Bronchial epithelial cell (primary cell): ENCODE measurements around the gene CHMP2B. TPM values are rescaled to one million over a fixed set of nuclear protein-coding genes. Genes with fewer than 3 reads are reported as not detected.
A peak's percentile ranks its signal among the peaks of the same experiment; 100 is the strongest.

Source experiments
- DNase-seq: peaks from one replicate; pipeline ENCODE4 v3.0.0-alpha.2; 2010; ENCODE audit warnings: low read depth
- FAIRE-seq: peaks from 2 replicates; lab custom pipeline; 2011; peaks lifted over from hg19 to GRCh38; lab: Jason Lieb, UNC
- H3K27me3 ChIP-seq: 2 replicates; pipeline ENCODE4 v1.5.1; 2011; ENCODE audit warnings: low read length; ENCODE audit not compliant: control insufficient read depth, insufficient read depth
- H3K36me3 ChIP-seq: 2 replicates; pipeline ENCODE4 v1.5.1; 2011; ENCODE audit warnings: low read length; ENCODE audit not compliant: control insufficient read depth, insufficient read depth
- H3K4me3 ChIP-seq: 2 replicates; pipeline ENCODE4 v1.5.1; 2011; ENCODE audit warnings: mild to moderate bottlenecking, low read depth, low read length, control low read depth
- total RNA-seq: library from RNA; depleted of rRNA; stranded (reverse); fragments of >200 nt; gene quantifications from 2 replicates; pipeline ENCODE4 v1.2.1, GENCODE V29; 2014
- TF ChIP-seq, protein P1 (sequence below): IDR thresholded peaks from 2 replicates; pipeline ENCODE4 v1.5.1; 2011; ENCODE audit warnings: mild to moderate bottlenecking, moderate library complexity, low read length, control low read depth, inconsistent platforms; ENCODE audit not compliant: insufficient read depth, severe bottlenecking

CHMP2B gene
- total RNA-seq, 1 donor from 2014 or later: 27.4 TPM

DNA sequence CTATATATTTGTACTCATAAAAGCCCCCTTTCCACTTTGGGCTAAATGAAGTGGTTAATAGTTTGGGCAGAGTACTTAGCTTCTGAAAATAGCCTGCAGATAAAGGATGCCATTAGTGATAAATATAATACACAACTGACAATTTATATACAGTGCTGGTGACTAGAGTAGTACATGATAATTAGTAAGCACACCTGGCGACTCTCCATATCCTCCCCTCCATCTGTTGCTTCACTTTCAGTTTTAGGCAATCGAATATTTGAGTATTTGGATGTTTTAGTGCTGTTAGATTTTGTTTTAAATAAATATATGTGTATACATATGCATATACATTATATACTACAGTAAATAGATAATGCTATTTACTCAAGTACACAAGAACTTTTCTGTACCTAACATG, 35.9 kb upstream of the CHMP2B start:
- Histone ChIP-seq H3K36me3 (no peaks in the 10 kb centered on the region), H3K27me3 (no peaks in the 10 kb centered on the region), H3K4me3 (no peak overlapping the region)
- TF ChIP-seq, protein P1, sequence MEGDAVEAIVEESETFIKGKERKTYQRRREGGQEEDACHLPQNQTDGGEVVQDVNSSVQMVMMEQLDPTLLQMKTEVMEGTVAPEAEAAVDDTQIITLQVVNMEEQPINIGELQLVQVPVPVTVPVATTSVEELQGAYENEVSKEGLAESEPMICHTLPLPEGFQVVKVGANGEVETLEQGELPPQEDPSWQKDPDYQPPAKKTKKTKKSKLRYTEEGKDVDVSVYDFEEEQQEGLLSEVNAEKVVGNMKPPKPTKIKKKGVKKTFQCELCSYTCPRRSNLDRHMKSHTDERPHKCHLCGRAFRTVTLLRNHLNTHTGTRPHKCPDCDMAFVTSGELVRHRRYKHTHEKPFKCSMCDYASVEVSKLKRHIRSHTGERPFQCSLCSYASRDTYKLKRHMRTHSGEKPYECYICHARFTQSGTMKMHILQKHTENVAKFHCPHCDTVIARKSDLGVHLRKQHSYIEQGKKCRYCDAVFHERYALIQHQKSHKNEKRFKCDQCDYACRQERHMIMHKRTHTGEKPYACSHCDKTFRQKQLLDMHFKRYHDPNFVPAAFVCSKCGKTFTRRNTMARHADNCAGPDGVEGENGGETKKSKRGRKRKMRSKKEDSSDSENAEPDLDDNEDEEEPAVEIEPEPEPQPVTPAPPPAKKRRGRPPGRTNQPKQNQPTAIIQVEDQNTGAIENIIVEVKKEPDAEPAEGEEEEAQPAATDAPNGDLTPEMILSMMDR: no peak
- FAIRE-seq (no peak), DNase-seq (no peak)

DNA sequence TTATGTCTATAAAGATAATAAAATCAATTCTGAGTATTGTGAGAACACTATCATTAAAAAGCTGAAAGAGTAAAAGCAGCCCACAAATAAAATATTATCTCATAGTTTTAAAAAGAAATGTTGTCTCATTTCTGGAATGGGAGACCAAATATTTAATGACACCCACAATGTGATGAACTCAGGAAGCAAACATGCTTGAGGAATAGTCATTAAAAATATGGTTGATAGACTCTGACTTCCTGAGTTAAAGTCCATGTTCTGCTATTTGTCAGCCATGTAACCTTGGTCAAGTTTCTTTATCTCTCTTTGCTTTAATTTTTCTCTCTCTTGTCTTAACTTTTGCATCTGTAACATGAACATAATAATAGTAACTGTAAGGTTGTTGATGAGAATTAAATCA, 35.5 kb upstream of the CHMP2B start:
- no peaks in the 10 kb centered on the region for H3K36me3 ChIP-seq
- FAIRE-seq (no peak), DNase-seq (no peak)
- H3K27me3 ChIP-seq: no peaks in the 10 kb centered on the region
- TF ChIP-seq, protein P1: no peak
- no peak overlapping the region for H3K4me3 ChIP-seq

DNA sequence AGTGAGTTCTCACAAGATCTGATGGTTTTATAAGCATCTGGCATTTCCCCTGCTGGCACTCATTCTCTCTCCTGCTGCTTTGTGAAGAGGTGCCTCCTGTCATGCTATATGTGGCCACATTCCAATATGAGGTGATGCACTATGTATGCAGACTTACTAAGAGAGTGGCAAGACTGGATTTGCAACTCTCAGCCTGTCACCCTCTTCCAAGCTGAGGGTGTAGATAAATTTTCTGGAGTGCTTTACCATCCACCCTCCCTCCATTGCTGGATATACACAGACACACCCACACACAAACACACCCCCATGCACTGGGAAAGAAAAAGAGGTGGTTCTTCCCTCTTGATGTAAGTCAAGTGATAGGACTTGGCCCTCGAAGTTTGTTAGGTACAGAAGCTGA, 30.2 kb upstream of the CHMP2B start:
- peak; percentile 87 for DNase-seq
- no peak for FAIRE-seq
- no peak overlapping the region for H3K4me3 ChIP-seq
- TF ChIP-seq, protein P1: no peak
- H3K27me3 ChIP-seq: no peaks in the 10 kb centered on the region
- no peaks in the 10 kb centered on the region for H3K36me3 ChIP-seq

DNA sequence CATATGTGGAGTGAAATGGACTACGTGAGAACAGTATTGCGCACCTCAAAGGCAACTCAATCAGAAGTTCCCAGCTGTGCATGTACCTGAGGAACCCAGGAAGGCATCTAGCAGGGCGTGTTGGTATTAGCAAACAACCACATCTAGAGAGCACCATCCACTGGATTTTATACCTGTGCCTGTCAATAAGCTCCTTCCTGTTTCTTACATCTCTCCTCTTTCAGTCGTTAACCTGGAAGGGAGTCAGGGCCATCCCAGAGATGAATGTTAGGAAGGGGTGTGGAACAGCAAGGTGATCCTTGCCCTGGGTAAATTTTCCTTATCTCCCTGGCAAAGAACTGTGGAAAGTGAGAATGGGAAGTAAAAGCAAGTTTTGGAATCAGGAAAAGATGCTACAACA, 29.6 kb upstream of the CHMP2B start:
- H3K36me3 ChIP-seq: no peaks in the 10 kb centered on the region
- TF ChIP-seq, protein P1: no peak
- no peak overlapping the region for H3K4me3 ChIP-seq
- FAIRE-seq (peak; percentile 72), DNase-seq (no peak)
- no peaks in the 10 kb centered on the region for H3K27me3 ChIP-seq

DNA sequence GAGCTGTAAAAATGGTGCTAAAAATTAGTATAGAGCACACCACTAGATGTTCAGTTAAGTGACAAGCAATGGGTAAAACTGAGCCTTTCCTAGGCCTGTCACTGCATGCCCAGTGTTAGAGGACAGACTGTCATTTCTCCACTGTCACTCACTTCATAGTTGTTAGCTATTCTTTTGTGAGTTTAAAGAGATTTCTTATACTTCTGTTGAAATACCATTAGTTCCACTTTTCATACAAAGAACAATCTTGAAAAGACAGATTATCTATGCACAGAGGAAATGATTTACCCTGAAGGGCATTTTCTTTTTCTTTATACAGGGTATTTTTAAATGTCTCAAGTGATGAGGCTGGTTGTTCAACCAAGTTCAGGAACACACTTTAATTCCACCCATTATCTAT, 28.3 kb upstream of the CHMP2B start:
- TF ChIP-seq, protein P1: no peak
- Histone ChIP-seq H3K36me3 (no peaks in the 10 kb centered on the region), H3K27me3 (no peaks in the 10 kb centered on the region), H3K4me3 (no peak overlapping the region)
- FAIRE-seq (no peak), DNase-seq (peak; percentile 15)

DNA sequence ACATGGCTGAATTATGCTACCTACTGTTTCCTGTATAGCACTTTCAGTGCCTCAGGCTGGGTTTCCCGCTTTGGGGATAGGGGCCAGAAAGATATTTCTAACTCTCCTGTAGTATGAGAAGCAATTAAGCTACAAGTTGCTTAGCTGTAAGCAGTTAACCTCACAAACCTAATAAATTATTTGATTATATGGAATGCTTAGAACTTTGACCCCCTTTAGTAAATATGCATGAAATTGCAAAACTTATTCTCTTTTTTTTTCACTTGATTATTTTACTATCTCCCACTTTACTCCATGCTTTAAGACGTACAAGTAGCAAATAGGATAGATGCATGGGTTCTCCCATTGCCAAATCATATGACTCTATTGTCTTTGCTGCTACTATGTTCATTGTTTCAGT, 27.5 kb upstream of the CHMP2B start:
- no peaks in the 10 kb centered on the region for H3K27me3 ChIP-seq
- H3K36me3 ChIP-seq: no peaks in the 10 kb centered on the region
- TF ChIP-seq, protein P1: no peak
- H3K4me3 ChIP-seq: no peak overlapping the region
- DNase-seq (no peak), FAIRE-seq (no peak)
